Measurements from ENCODE around the gene ASIC2. TPM values are rescaled to one million over a fixed set of nuclear protein-coding genes. Genes with fewer than 3 reads are reported as not detected.

ASIC2 gene
- total and polyA plus RNA-seq, 2 donors from 2014 or later, result 0.60 to 2.9 TPM

- Histone ChIP-seq H3K4me3 (ENCODE audit: low read length in 3 of 3) (no peak overlapping the region), H3K4me1 (ENCODE audit: control insufficient read depth in 2 of 3, insufficient read depth in 2 of 3, low read depth in 1 of 3, low read length in 3 of 3) (no peaks in the 10 kb centered on the region), H3K9ac (ENCODE audit: low read length in 3 of 3) (no peak overlapping the region), H3K9me3 (ENCODE audit: control insufficient read depth in 2 of 3, insufficient read depth in 1 of 3, low read length in 3 of 3) (no peaks in the 10 kb centered on the region), H3K27me3 (ENCODE audit: control insufficient read depth, insufficient read depth, low read length) (no peaks in the 10 kb centered on the region), H3K27ac (ENCODE audit: low read depth in 2 of 2, low read length in 2 of 2) (no peak overlapping the region), H3K36me3 (ENCODE audit: control insufficient read depth in 2 of 3, insufficient read depth in 3 of 3, low read length in 3 of 3) (no peaks in the 10 kb centered on the region)
- DNase-seq (no peak), FAIRE-seq (no peak)
- intact Hi-C loops (cut with DNase I), result no loop called here
- no peak for TF ChIP-seq CTCF (IDR thresholded peaks at IDR 0.05; ENCODE audit: borderline replicate concordance, extremely low read depth, insufficient read depth)
Measured at GRCh38 chr17:33152783-33153182, 140.3 kb downstream of the ASIC2 start.

GRCh38 chr17:33151565-33151964, 141.5 kb downstream of the ASIC2 start:
- DNase-seq, result no peak
- no peak for FAIRE-seq
- Histone ChIP-seq H3K27ac (ENCODE audit: low read depth in 2 of 2, low read length in 2 of 2) (no peak overlapping the region), H3K36me3 (ENCODE audit: control insufficient read depth in 2 of 3, insufficient read depth in 3 of 3, low read length in 3 of 3) (no peaks in the 10 kb centered on the region), H3K4me3 (ENCODE audit: low read length in 3 of 3) (no peak overlapping the region), H3K9me3 (ENCODE audit: control insufficient read depth in 2 of 3, insufficient read depth in 1 of 3, low read length in 3 of 3) (no peaks in the 10 kb centered on the region), H3K27me3 (ENCODE audit: control insufficient read depth, insufficient read depth, low read length) (no peaks in the 10 kb centered on the region), H3K9ac (ENCODE audit: low read length in 3 of 3) (no peak overlapping the region), H3K4me1 (ENCODE audit: control insufficient read depth in 2 of 3, insufficient read depth in 2 of 3, low read depth in 1 of 3, low read length in 3 of 3) (no peaks in the 10 kb centered on the region)
- no peak for TF ChIP-seq CTCF (IDR thresholded peaks at IDR 0.05; ENCODE audit: borderline replicate concordance, extremely low read depth, insufficient read depth)
- intact Hi-C loops (cut with DNase I), result no loop called here

GRCh38 chr17:33145941-33146340, 147.2 kb downstream of the ASIC2 start:
- Histone ChIP-seq H3K4me3 (ENCODE audit: low read length in 3 of 3) (no peak overlapping the region), H3K36me3 (ENCODE audit: control insufficient read depth in 2 of 3, insufficient read depth in 3 of 3, low read length in 3 of 3) (no peaks in the 10 kb centered on the region), H3K27ac (ENCODE audit: low read depth in 2 of 2, low read length in 2 of 2) (no peak overlapping the region), H3K27me3 (ENCODE audit: control insufficient read depth, insufficient read depth, low read length) (no peaks in the 10 kb centered on the region), H3K4me1 (ENCODE audit: control insufficient read depth in 2 of 3, insufficient read depth in 2 of 3, low read depth in 1 of 3, low read length in 3 of 3) (no peaks in the 10 kb centered on the region), H3K9ac (ENCODE audit: low read length in 3 of 3) (no peak overlapping the region), H3K9me3 (ENCODE audit: control insufficient read depth in 2 of 3, insufficient read depth in 1 of 3, low read length in 3 of 3) (no peaks in the 10 kb centered on the region)
- intact Hi-C loops (cut with DNase I), result no loop called here
- FAIRE-seq (no peak), DNase-seq (no peak)
- TF ChIP-seq CTCF (IDR thresholded peaks at IDR 0.05; ENCODE audit: borderline replicate concordance, extremely low read depth, insufficient read depth), result no peak

GRCh38 chr17:33144837-33145236, 148.3 kb downstream of the ASIC2 start:
- Histone ChIP-seq H3K9me3 (ENCODE audit: control insufficient read depth in 2 of 3, insufficient read depth in 1 of 3, low read length in 3 of 3) (no peaks in the 10 kb centered on the region), H3K9ac (ENCODE audit: low read length in 3 of 3) (no peak overlapping the region), H3K4me3 (ENCODE audit: low read length in 3 of 3) (no peak overlapping the region), H3K27me3 (ENCODE audit: control insufficient read depth, insufficient read depth, low read length) (no peaks in the 10 kb centered on the region), H3K36me3 (ENCODE audit: control insufficient read depth in 2 of 3, insufficient read depth in 3 of 3, low read length in 3 of 3) (no peaks in the 10 kb centered on the region), H3K27ac (ENCODE audit: low read depth in 2 of 2, low read length in 2 of 2) (no peak overlapping the region), H3K4me1 (ENCODE audit: control insufficient read depth in 2 of 3, insufficient read depth in 2 of 3, low read depth in 1 of 3, low read length in 3 of 3) (no peaks in the 10 kb centered on the region)
- FAIRE-seq, result no peak
- no peak for TF ChIP-seq CTCF (IDR thresholded peaks at IDR 0.05; ENCODE audit: borderline replicate concordance, extremely low read depth, insufficient read depth)
- no peak for DNase-seq
- intact Hi-C loops (cut with DNase I), result no loop called here

Data from kidney (tissue), 14 donors.